Right atrium auricular region (tissue), 2 donors: ENCODE measurements around the gene ABCF3. TPM values are rescaled to one million over a fixed set of nuclear protein-coding genes. Genes with fewer than 3 reads are reported as not detected.

ENCODE experiments used
- DNase-seq: peaks from one replicate; pipeline ENCODE4 v3.0.0-alpha.2; 2019; ENCODE audit warnings: low spot score
- H3K27ac ChIP-seq, 2 donors: fragments of 200-600 bp; sonication (generic); 1 replicate in 1 of 2; 2 replicates in 1 of 2; pipeline ENCODE4 v1.5.1; 2016 to 2019
- H3K27me3 ChIP-seq, 2 donors: fragments of 200-600 bp; sonication (generic); one replicate each; pipeline versions ENCODE4 v1.5.1 to v1.6.0; 2017 to 2019
- H3K36me3 ChIP-seq: fragments of 200-600 bp; sonication (generic); one replicate; pipeline ENCODE4 v1.5.1; 2016
- H3K4me1 ChIP-seq, 2 donors: fragments of 200-600 bp; sonication (generic); one replicate each; pipeline versions ENCODE4 v1.5.1 to v1.6.0; 2017 to 2019
- H3K4me3 ChIP-seq, 2 donors: fragments of 200-600 bp; sonication (generic); 1 replicate in 1 of 2; 2 replicates in 1 of 2; pipeline ENCODE4 v1.5.1; 2017 to 2019; ENCODE audit warnings: mild to moderate bottlenecking in 1 of 2, moderate library complexity in 1 of 2
- H3K9me3 ChIP-seq, 2 donors: fragments of 200-600 bp; sonication (generic); one replicate each; pipeline ENCODE4 v1.5.1; 2019
- CTCF ChIP-seq, 2 donors: fragments of 200-600 bp; sonication (generic); IDR thresholded peaks; one replicate each; pipeline ENCODE4 v1.5.1; 2019; ENCODE audit warnings: antibody characterized with exemption in 2 of 2
- total RNA-seq, 2 donors: library from RNA; depleted of rRNA; stranded (reverse); fragments of >200 nt; gene quantifications; one replicate each; pipeline ENCODE4 v1.1.0, GENCODE V29; 2016

ABCF3 gene
- total RNA-seq, 2 donors from 2014 or later = 42.8 to 47.9 TPM

GRCh38 chr3:184192889-184193288, 6.9 kb downstream of the ABCF3 start:
- no peaks in the 10 kb centered on the region for H3K9me3 ChIP-seq
- no peak overlapping the region for H3K27ac ChIP-seq
- H3K4me3 ChIP-seq = no peak overlapping the region
- DNase-seq = no peak
- peaks cover 0 to 10% of the 10 kb centered on the region in 2 donors for H3K4me1 ChIP-seq
- H3K27me3 ChIP-seq = no peaks in the 10 kb centered on the region
- H3K36me3 ChIP-seq = peaks cover 83% of the 10 kb centered on the region
- TF ChIP-seq CTCF (IDR thresholded peaks at IDR 0.05) = no peak

- TF ChIP-seq CTCF (IDR thresholded peaks at IDR 0.05) = no peak
- peaks cover 71% of the 10 kb centered on the region for H3K36me3 ChIP-seq
- H3K9me3 ChIP-seq = no peaks in the 10 kb centered on the region
- no peaks in the 10 kb centered on the region for H3K27me3 ChIP-seq
- DNase-seq = no peak
- no peak overlapping the region for H3K27ac ChIP-seq
- H3K4me1 ChIP-seq = no peaks in the 10 kb centered on the region
- no peak overlapping the region for H3K4me3 ChIP-seq
These were observed 8.1 kb downstream of the ABCF3 start for GRCh38 chr3:184193991-184194539.

GRCh38 chr3:184196536-184196935, 10.5 kb downstream of the ABCF3 start:
- H3K4me3 ChIP-seq = no peak overlapping the region
- H3K27me3 ChIP-seq = no peaks in the 10 kb centered on the region
- no peak overlapping the region for H3K27ac ChIP-seq
- peaks cover 46% of the 10 kb centered on the region for H3K36me3 ChIP-seq
- H3K9me3 ChIP-seq = no peaks in the 10 kb centered on the region
- no peak for DNase-seq
- TF ChIP-seq CTCF (IDR thresholded peaks at IDR 0.05) = no peak
- H3K4me1 ChIP-seq = no peaks in the 10 kb centered on the region

- H3K27me3 ChIP-seq = no peaks in the 10 kb centered on the region
- TF ChIP-seq CTCF (IDR thresholded peaks at IDR 0.05) = no peak
These were observed 12.5 kb downstream of the ABCF3 start for GRCh38 chr3:184198509-184198908.

GRCh38 chr3:184200825-184201224, 14.8 kb downstream of the ABCF3 start:
- Histone ChIP-seq H3K9me3 (no peaks in the 10 kb centered on the region), H3K4me3 (no peak overlapping the region), H3K27me3 (no peaks in the 10 kb centered on the region), H3K27ac (no peak overlapping the region), H3K4me1 (no peaks in the 10 kb centered on the region), H3K36me3 (peaks cover 4% of the 10 kb centered on the region)
- no peak for TF ChIP-seq CTCF (IDR thresholded peaks at IDR 0.05)
- DNase-seq = no peak

More at GRCh38 chr3:184198509-184198908, 12.5 kb downstream of the ABCF3 start:
- DNase-seq = no peak
- H3K4me1 ChIP-seq = no peaks in the 10 kb centered on the region
- H3K36me3 ChIP-seq = peaks cover 26% of the 10 kb centered on the region
- no peak overlapping the region for H3K4me3 ChIP-seq
- no peaks in the 10 kb centered on the region for H3K9me3 ChIP-seq
- no peak overlapping the region for H3K27ac ChIP-seq

- H3K9me3 ChIP-seq = no peaks in the 10 kb centered on the region
These were observed 17.5 kb downstream of the ABCF3 start for GRCh38 chr3:184203526-184203925.

More at GRCh38 chr3:184203526-184203925, 17.5 kb downstream of the ABCF3 start:
- H3K36me3 ChIP-seq = no peaks in the 10 kb centered on the region
- no peak for TF ChIP-seq CTCF (IDR thresholded peaks at IDR 0.05)
- H3K4me3 ChIP-seq = no peak overlapping the region
- no peaks in the 10 kb centered on the region for H3K4me1 ChIP-seq
- H3K27ac ChIP-seq = no peak overlapping the region
- no peak for DNase-seq
- H3K27me3 ChIP-seq = no peaks in the 10 kb centered on the region
